ENCODE data around the gene S100P. TPM values are rescaled to one million over a fixed set of nuclear protein-coding genes. Genes with fewer than 3 reads are reported as not detected.

S100P gene
- polyA plus RNA-seq, 2 of the 4 experiments (the other 2 are of a cell fraction): 20.9 to 171 TPM

DNA sequence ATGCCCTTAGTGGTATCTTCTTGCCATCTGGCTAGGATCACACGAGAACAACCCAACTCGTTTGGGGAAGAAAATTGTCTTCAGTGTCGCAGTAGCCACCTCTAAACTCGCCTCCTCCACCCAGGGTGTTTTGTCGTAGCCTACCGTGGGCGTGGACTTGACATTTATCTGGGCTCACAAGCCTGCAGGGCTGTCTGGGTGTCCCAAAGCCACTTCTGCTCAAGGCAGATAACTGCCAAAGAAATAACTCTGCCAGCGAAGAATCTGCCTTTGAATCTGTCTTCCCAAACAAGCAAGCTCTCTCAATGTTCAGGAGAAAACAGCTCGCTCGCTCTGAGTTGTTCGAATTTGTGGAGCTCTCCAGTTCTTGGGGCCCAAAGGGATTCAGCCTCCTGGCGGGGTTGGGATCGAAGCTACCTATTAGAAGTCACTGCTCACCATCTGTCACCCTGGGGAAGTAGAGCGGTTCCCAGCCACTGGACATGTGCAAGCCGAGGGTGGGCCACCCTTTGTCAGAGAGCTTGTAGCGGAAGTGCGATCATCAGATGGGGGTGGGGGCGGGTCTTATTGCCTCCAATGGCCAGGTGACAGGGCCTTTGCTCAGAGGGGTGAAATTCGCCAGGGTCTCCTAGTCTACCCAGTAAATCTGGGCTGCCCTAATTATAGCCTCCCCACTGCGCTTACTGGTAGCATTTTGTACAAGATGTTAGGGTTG, 37.1 kb downstream of the S100P start:
- DNase-seq (ENCODE audit: low read depth in 1 of 2, low spot score in 1 of 2) (no peak), FAIRE-seq (no peak), ATAC-seq (no peak)
- H3K27ac ChIP-seq: peak overlapping the region; percentile 99 to 100
- H3K4me3 ChIP-seq: no peak overlapping the region
- ChIA-PET CTCF (interaction anchor here (0.9 to 5.5 kb wide), 3 partner anchors 11 to 143 kb away, joined by 3 to 38 read pairs (median 16); no protein-coding TSS in a partner anchor), POLR2A (interaction anchor here (0.6 kb wide), 1 partner anchor 27 kb away, joined by 4 read pairs; no protein-coding TSS in a partner anchor)
- 90% methylated on average over 19 of the region's 20 CpGs for WGBS (ENCODE audit: missing lambda C conversion rate)
- peaks cover 19% of the 10 kb centered on the region for H3K4me1 ChIP-seq
- no peaks in the 10 kb centered on the region for H3K9me3 ChIP-seq
- H3K4me2 ChIP-seq: no peak overlapping the region
- TF ChIP-seq CEBPB (IDR thresholded peaks at IDR 0.05) (no peak), ZC3H11A (IDR thresholded peaks at IDR 0.05) (no peak), JUN (IDR thresholded peaks at IDR 0.05) (no peak), ZSCAN20 (CRISPR knock-in tag; IDR thresholded peaks at IDR 0.05) (no peak), SREBF2 (IDR thresholded peaks at IDR 0.05) (no peak), RARB (CRISPR knock-in tag; IDR thresholded peaks at IDR 0.05) (no peak)
- TF ChIP-seq, protein P1, sequence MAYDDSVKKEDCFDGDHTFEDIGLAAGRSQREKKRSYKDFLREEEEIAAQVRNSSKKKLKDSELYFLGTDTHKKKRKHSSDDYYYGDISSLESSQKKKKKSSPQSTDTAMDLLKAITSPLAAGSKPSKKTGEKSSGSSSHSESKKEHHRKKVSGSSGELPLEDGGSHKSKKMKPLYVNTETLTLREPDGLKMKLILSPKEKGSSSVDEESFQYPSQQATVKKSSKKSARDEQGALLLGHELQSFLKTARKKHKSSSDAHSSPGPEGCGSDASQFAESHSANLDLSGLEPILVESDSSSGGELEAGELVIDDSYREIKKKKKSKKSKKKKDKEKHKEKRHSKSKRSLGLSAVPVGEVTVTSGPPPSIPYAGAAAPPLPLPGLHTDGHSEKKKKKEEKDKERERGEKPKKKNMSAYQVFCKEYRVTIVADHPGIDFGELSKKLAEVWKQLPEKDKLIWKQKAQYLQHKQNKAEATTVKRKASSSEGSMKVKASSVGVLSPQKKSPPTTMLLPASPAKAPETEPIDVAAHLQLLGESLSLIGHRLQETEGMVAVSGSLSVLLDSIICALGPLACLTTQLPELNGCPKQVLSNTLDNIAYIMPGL (CRISPR knock-in tag; IDR thresholded peaks at IDR 0.05; ENCODE audit: borderline replicate concordance): no peak
- TF ChIP-seq, protein P2, sequence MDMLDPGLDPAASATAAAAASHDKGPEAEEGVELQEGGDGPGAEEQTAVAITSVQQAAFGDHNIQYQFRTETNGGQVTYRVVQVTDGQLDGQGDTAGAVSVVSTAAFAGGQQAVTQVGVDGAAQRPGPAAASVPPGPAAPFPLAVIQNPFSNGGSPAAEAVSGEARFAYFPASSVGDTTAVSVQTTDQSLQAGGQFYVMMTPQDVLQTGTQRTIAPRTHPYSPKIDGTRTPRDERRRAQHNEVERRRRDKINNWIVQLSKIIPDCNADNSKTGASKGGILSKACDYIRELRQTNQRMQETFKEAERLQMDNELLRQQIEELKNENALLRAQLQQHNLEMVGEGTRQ (IDR thresholded peaks at IDR 0.05): no peak

DNA sequence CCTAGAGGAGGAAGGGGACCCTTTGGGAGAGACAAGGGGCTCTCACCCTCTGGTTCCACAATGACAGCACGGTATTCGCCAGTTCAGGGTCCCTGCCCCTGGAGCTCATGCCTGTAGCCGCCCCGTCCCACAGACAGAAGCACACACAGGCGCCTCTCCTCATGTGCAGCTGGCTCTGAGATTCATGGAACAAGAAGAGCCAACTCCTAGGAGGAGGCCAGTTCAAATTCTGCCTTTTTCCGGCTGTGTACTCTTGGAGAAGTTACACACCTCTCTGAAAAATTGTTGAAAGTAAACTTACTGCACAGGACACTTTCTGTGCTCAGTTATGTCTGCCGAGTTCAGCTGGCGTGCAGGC, 37.6 kb downstream of the S100P start:
- 97% methylated on average over 6 of the region's 8 CpGs for WGBS (ENCODE audit: missing lambda C conversion rate)
- Histone ChIP-seq H3K27ac (peak overlapping the region; percentile 99 to 100), H3K4me3 (no peak overlapping the region), H3K9me3 (no peaks in the 10 kb centered on the region), H3K4me1 (peaks cover 19% of the 10 kb centered on the region), H3K4me2 (no peak overlapping the region)
- no peak for TF ChIP-seq POLR2A (IDR thresholded peaks at IDR 0.05; ENCODE audit: low read length)
- no peak for TF ChIP-seq ZSCAN20 (CRISPR knock-in tag; IDR thresholded peaks at IDR 0.05)
- no peak for TF ChIP-seq HOXA7 (CRISPR knock-in tag; IDR thresholded peaks at IDR 0.05)
- TF ChIP-seq CBX2 (IDR thresholded peaks at IDR 0.05; ENCODE audit: borderline replicate concordance, low read depth): no peak
- FAIRE-seq (no peak), ATAC-seq (no peak), DNase-seq (ENCODE audit: low read depth in 1 of 2, low spot score in 1 of 2) (no peak)
- ChIA-PET POLR2A (interaction anchor here (0.6 kb wide), 1 partner anchor 27 kb away, joined by 4 read pairs; no protein-coding TSS in a partner anchor), CTCF (interaction anchor here (3.6 to 5.5 kb wide), 2 partner anchors 11 to 142 kb away, joined by 16 to 38 read pairs; no protein-coding TSS in a partner anchor)

DNA sequence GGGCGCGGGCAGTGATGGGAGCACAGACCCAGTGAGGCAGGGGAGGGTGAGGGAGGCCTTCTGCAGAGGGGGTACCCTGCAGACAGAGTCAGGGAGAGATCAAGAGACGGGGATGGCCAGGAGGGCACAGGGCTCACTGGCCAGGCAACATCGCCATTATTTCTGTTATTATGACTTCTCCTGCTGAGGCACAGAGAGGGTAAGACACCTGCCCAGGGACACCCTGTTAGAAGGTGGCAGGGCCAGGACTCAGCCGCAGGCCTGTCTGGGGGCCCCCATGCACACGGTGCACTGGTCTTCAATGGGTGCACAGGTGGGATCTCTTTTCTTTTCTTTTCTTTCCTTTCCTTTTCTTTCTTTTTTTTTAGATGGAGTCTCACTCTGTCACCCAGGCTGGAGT, 38.1 kb downstream of the S100P start:
- Histone ChIP-seq H3K4me2 (no peak overlapping the region; the same call in 2 of the 3 replicates), H3K27ac (peak overlapping the region; percentile 99 to 100), H3K4me3 (no peak overlapping the region), H3K4me1 (peaks cover 19% of the 10 kb centered on the region), H3K9me3 (no peaks in the 10 kb centered on the region)
- TF ChIP-seq CHD2 (IDR thresholded peaks at IDR 0.05; ENCODE audit: low read length, partially characterized antibody) (no peak), KDM5A (IDR thresholded peaks at IDR 0.05) (no peak), NPAS2 (CRISPR knock-in tag; IDR thresholded peaks at IDR 0.05; ENCODE audit: borderline replicate concordance) (no peak), ZSCAN20 (CRISPR knock-in tag; IDR thresholded peaks at IDR 0.05) (no peak), ZNF302 (CRISPR knock-in tag; IDR thresholded peaks at IDR 0.05) (no peak)
- TF ChIP-seq, protein P3, sequence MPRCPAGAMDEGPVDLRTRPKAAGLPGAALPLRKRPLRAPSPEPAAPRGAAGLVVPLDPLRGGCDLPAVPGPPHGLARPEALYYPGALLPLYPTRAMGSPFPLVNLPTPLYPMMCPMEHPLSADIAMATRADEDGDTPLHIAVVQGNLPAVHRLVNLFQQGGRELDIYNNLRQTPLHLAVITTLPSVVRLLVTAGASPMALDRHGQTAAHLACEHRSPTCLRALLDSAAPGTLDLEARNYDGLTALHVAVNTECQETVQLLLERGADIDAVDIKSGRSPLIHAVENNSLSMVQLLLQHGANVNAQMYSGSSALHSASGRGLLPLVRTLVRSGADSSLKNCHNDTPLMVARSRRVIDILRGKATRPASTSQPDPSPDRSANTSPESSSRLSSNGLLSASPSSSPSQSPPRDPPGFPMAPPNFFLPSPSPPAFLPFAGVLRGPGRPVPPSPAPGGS (IDR thresholded peaks at IDR 0.05): no peak
- TF ChIP-seq, protein P4, sequence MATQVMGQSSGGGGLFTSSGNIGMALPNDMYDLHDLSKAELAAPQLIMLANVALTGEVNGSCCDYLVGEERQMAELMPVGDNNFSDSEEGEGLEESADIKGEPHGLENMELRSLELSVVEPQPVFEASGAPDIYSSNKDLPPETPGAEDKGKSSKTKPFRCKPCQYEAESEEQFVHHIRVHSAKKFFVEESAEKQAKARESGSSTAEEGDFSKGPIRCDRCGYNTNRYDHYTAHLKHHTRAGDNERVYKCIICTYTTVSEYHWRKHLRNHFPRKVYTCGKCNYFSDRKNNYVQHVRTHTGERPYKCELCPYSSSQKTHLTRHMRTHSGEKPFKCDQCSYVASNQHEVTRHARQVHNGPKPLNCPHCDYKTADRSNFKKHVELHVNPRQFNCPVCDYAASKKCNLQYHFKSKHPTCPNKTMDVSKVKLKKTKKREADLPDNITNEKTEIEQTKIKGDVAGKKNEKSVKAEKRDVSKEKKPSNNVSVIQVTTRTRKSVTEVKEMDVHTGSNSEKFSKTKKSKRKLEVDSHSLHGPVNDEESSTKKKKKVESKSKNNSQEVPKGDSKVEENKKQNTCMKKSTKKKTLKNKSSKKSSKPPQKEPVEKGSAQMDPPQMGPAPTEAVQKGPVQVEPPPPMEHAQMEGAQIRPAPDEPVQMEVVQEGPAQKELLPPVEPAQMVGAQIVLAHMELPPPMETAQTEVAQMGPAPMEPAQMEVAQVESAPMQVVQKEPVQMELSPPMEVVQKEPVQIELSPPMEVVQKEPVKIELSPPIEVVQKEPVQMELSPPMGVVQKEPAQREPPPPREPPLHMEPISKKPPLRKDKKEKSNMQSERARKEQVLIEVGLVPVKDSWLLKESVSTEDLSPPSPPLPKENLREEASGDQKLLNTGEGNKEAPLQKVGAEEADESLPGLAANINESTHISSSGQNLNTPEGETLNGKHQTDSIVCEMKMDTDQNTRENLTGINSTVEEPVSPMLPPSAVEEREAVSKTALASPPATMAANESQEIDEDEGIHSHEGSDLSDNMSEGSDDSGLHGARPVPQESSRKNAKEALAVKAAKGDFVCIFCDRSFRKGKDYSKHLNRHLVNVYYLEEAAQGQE (IDR thresholded peaks at IDR 0.05): no peak
- CTCF ChIA-PET: interaction anchor here (3.6 to 5.5 kb wide), 2 partner anchors 12 to 141 kb away, joined by 16 to 38 read pairs; no protein-coding TSS in a partner anchor
- ATAC-seq (no peak), FAIRE-seq (no peak), DNase-seq (ENCODE audit: low read depth in 1 of 2, low spot score in 1 of 2) (no peak)
- POLR2A ChIA-PET: no interaction called here
- 97% methylated on average over 6 of the region's 6 CpGs for WGBS (ENCODE audit: missing lambda C conversion rate)

Measured in A549 (cell line).